Neural crest cell (in vitro differentiated cells): ENCODE results near the gene ZGPAT. TPM values are rescaled to one million over a fixed set of nuclear protein-coding genes. Genes with fewer than 3 reads are reported as not detected.
"Not testable (repeated sequence)": the region's sequence is repeated elsewhere in the genome, so short reads cannot be mapped to it uniquely, and the experiment has no call there.

Experiments
- DNase-seq: peaks from one replicate; pipeline ENCODE4 v3.0.0; 2021; ENCODE audit warnings: low read depth, mixed read lengths, low spot score
- H3K27ac Mint-ChIP-seq: one replicate; pipeline ENCODE4 v1.8.0; 2021; ENCODE audit warnings: mild to moderate bottlenecking, mixed read lengths; ENCODE audit not compliant: unreplicated experiment
- H3K27me3 Mint-ChIP-seq: 2 replicates; pipeline ENCODE4 v1.8.0; 2021; ENCODE audit warnings: low read depth, mild to moderate bottlenecking, mixed read lengths
- H3K36me3 Mint-ChIP-seq: 2 replicates; pipeline ENCODE4 v1.8.0; 2021; ENCODE audit warnings: low read depth, mild to moderate bottlenecking, mixed read lengths
- H3K4me1 Mint-ChIP-seq: 2 replicates; pipeline ENCODE4 v1.8.0; 2021; ENCODE audit warnings: mixed read lengths
- H3K4me3 Mint-ChIP-seq: one replicate; pipeline ENCODE4 v1.8.0; 2021; ENCODE audit warnings: mild to moderate bottlenecking, mixed read lengths
- H3K9me3 Mint-ChIP-seq: 2 replicates; pipeline ENCODE4 v1.8.0; 2021; ENCODE audit warnings: mixed read lengths
- total RNA-seq: library from RNA; stranded (reverse); gene quantifications from 2 replicates; pipeline ENCODE4 v1.2.1, GENCODE V29; 2021
- TF ChIP-seq, protein P1 (sequence below): fragments of 200-600 bp; sonication (generic); conservative IDR thresholded peaks from 2 replicates; pipeline ENCODE4 v1.5.0; 2021; ENCODE audit warnings: antibody characterized with exemption, mild to moderate bottlenecking

The ZGPAT gene
- total RNA-seq, 1 donor from 2014 or later: 31.3 TPM

DNA sequence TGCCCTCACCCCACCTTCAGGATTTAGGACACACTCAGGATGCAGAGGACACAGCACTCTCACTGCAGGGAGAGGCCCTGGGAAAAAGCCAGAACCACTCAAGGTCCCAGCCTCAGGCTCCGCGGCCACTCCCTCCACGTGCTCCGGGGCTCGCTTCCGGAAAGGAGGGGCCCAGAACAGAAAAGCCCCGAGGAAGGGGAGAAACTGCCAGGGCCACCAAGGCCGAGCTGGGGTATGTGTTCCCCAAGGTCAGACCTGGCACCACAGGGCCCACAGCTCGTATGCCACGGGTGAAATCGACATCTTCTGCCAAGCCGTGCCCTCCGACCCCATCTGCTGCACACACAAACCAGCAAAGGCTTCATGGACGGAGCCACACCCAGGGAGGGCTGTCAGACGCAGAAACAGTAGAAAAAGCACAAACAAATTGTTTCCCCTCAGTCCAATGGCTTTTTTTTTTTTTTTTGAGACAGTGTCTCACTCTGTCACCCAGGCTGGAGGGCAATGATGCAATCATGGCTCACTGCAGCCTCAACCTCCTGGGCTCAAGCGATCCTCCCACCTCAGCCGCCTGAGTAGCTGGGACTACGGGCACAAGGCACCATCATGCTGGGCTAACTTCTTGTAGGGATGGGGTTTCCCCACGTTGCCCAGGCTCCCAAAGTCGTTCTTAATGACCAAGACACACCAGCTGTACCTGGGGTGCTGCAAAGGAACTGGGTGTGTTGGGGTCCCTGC, 65.1 kb downstream of the ZGPAT start:
- H3K9me3 Mint-ChIP-seq: no peaks in the 10 kb centered on the region
- no peak overlapping the region for H3K4me3 Mint-ChIP-seq
- H3K27ac Mint-ChIP-seq: peak overlapping the region; percentile 50

DNA sequence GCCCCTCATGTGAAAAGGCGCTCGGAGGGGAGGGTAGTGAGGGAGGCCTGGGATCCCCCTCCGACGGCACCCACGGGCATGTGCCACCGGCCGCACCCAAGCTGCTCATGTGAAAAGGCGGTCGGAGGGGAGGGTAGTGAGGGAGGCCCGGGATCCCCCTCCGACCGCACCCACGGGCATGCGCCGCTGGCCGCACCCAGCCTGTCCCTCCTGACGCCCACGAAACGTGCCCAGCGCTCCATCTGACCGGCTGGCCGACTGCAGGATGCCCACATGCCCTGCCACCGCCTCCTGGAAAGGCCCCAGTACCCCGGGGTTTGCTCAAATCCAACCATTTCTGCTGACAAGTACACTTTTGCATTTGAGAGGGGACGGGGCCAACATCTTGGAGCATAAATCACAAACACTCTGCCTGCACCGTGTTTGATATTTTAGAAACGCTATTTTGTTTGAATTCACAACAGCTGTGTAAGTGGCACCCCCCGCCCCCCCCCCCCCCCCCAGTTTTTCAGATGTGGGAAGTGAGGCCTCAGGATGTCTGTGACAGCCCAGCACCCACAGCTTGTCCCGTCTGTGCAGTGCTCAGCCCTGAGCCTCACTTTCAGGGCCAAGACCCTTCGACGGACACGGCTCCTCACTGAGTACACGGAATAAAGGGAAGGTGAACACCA, 65.9 kb downstream of the ZGPAT start:
- TF ChIP-seq, protein P1, sequence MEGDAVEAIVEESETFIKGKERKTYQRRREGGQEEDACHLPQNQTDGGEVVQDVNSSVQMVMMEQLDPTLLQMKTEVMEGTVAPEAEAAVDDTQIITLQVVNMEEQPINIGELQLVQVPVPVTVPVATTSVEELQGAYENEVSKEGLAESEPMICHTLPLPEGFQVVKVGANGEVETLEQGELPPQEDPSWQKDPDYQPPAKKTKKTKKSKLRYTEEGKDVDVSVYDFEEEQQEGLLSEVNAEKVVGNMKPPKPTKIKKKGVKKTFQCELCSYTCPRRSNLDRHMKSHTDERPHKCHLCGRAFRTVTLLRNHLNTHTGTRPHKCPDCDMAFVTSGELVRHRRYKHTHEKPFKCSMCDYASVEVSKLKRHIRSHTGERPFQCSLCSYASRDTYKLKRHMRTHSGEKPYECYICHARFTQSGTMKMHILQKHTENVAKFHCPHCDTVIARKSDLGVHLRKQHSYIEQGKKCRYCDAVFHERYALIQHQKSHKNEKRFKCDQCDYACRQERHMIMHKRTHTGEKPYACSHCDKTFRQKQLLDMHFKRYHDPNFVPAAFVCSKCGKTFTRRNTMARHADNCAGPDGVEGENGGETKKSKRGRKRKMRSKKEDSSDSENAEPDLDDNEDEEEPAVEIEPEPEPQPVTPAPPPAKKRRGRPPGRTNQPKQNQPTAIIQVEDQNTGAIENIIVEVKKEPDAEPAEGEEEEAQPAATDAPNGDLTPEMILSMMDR: no peak
- no peak overlapping the region for H3K27ac Mint-ChIP-seq
- peaks cover 5% of the 10 kb centered on the region for H3K36me3 Mint-ChIP-seq
- no peaks in the 10 kb centered on the region for H3K27me3 Mint-ChIP-seq
- DNase-seq: no peak
- no peak overlapping the region for H3K4me3 Mint-ChIP-seq
- H3K9me3 Mint-ChIP-seq: no peaks in the 10 kb centered on the region
- H3K4me1 Mint-ChIP-seq: peaks cover 32% of the 10 kb centered on the region

More for the DNA sequence above, 65.1 kb downstream of the ZGPAT start:
- no peak for DNase-seq
- TF ChIP-seq, protein P1: no peak
- H3K36me3 Mint-ChIP-seq: peaks cover 5% of the 10 kb centered on the region
- no peaks in the 10 kb centered on the region for H3K27me3 Mint-ChIP-seq
- H3K4me1 Mint-ChIP-seq: peaks cover 27% of the 10 kb centered on the region

DNA sequence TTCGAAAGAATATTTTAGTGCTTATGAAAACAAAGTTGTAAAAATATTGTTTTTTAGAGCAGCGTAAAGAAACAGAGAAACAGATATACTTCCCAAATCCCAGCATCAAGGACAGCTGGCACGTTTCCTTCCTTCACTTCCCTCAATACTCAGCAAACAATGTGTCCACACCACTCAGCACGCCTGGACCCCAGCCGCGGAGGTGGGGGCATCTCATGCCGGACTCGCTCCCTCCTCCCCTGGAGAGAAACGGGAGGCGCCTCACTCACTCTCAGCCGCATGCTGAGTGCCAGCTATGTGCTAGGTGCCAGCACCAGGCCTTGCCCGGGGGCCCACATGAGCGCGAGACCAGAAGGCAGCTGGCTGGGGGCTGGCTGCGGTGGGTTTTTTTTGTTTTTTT, 66.5 kb downstream of the ZGPAT start:
- Mint-ChIP-seq H3K27me3 (no peaks in the 10 kb centered on the region), H3K4me3 (no peak overlapping the region), H3K9me3 (no peaks in the 10 kb centered on the region), H3K4me1 (peaks cover 32% of the 10 kb centered on the region), H3K36me3 (peaks cover 5% of the 10 kb centered on the region), H3K27ac (peak overlapping the region; percentile 92)
- no peak for DNase-seq
- TF ChIP-seq, protein P1: no peak

DNA sequence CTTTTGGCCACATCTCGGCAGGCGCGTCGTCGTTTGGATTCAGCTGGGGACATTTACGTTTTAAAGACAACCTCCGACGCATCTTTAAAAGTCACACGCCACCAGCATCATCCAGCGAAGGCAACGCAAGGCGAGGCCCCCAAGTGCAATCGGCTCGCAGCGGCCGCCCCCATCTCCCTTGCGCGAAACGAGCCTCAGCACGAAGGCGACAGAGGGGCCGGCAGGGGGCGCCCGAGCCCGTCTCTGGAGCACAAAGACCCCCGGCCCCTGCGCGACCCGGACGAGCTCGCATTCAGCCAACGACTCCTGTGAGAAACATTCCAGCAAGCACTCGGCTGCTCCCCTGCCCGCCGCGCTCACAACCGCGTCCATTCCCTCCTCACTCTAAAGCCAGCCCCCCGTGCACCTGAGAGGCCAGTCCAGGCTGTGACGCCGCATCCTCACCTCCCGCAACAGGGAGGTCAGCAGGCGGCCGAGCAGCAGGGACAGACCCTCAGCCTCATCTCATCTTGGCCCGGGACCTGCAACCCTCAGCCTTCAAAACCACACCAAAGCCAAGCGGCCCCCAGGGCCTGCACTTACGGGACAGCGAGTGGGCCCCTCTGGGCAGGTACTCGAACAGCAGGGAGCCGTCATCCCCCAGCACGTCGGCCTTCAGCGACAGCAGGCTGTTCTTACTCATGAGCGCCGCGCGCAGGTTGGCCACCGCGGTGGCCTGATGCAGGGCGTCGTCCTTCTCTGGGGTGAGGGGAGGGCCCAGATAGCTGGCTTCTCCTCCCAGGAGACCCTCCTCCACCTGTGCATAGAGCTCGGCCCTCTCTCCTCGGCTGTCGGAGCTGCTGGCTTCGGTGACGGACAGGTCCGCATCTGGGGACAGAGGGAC, 67.5 kb downstream of the ZGPAT start:
- Mint-ChIP-seq H3K4me3 (peak overlapping the region; percentile 82), H3K36me3 (peaks cover 5% of the 10 kb centered on the region), H3K27me3 (no peaks in the 10 kb centered on the region), H3K9me3 (no peaks in the 10 kb centered on the region), H3K27ac (peak overlapping the region; percentile 92), H3K4me1 (peaks cover 32% of the 10 kb centered on the region)
- DNase-seq: peak; percentile 85
- TF ChIP-seq, protein P1: peak; percentile 87

DNA sequence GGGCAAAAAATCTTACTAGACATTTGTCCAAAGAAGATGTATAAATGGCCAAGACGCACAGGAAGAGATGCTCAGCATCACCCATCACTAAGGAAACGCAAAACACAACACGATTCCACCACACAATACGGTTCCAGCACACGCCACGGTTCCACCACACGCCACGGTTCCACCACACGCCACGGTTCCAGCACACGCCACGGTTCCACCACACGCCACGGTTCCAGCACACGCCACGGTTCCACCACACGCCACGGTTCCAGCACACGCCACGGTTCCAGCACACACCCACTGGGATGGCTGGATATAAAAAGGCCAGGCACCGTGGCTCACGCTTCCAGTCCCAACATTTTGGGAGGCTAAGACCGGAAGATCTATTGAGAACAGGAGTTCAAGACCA, 69.0 kb downstream of the ZGPAT start:
- H3K27ac Mint-ChIP-seq, H3K4me3 Mint-ChIP-seq, H3K36me3 Mint-ChIP-seq, DNase-seq, H3K9me3 Mint-ChIP-seq, H3K27me3 Mint-ChIP-seq: not testable (repeated sequence)
- peaks cover 32% of the 10 kb centered on the region for H3K4me1 Mint-ChIP-seq
